Uterus (tissue), 4 donors: ENCODE results near the gene EDNRB. TPM values are rescaled to one million over a fixed set of nuclear protein-coding genes. Genes with fewer than 3 reads are reported as not detected.

Source experiments
- DNase-seq, 2 donors: peaks; one replicate each; pipeline ENCODE4 v3.0.0-alpha.2; 2019 to 2020
- H3K27ac ChIP-seq, 2 donors: fragments of 200-600 bp; sonication (generic); 1 replicate in 1 of 2; 2 replicates in 1 of 2; pipeline ENCODE4 v1.5.1; 2016 to 2018
- H3K27me3 ChIP-seq, 2 donors: fragments of 200-600 bp; sonication (generic); one replicate each; pipeline ENCODE4 v1.5.1; 2018 to 2019; ENCODE audit warnings: control low read depth in 1 of 2
- H3K36me3 ChIP-seq, 2 donors: fragments of 200-600 bp; sonication (generic); one replicate each; pipeline ENCODE4 v1.5.1; 2019; ENCODE audit warnings: control low read depth in 1 of 2
- H3K4me1 ChIP-seq, 2 donors: fragments of 200-600 bp; sonication (generic); one replicate each; pipeline ENCODE4 v1.5.1; 2018 to 2019; ENCODE audit warnings: control low read depth in 1 of 2
- H3K4me3 ChIP-seq, 2 donors: fragments of 200-600 bp; sonication (generic); 1 replicate in 1 of 2; 2 replicates in 1 of 2; pipeline ENCODE4 v1.5.1; 2018 to 2019; ENCODE audit warnings: mild to moderate bottlenecking in 1 of 2
- H3K9me3 ChIP-seq, 2 donors: fragments of 200-600 bp; sonication (generic); one replicate each; pipeline ENCODE4 v1.5.1; 2019; ENCODE audit warnings: control low read depth in 1 of 2
- POLR2A ChIP-seq, 2 donors: fragments of 450-650 bp; IDR thresholded peaks; one replicate each; pipeline ENCODE4 v1.6.1; 2016; ENCODE audit warnings: antibody characterized with exemption in 2 of 2, mild to moderate bottlenecking in 1 of 2, moderate library complexity in 1 of 2
- intact Hi-C: fragments of 100-400 bp; cut with DNase I; formaldehyde crosslinking; loops from one replicate; pipeline ENCODE4 v1.15.1; 2023; ENCODE audit warnings: low total_unique reads
- total RNA-seq, 4 donors: library from RNA; depleted of rRNA in 3 of 4; stranded (reverse); fragments of >200 nt in 3 of 4; gene quantifications; one replicate each; pipeline versions ENCODE4 v1.1.0 to v1.2.4, GENCODE V29; 2014 to 2023
- TF ChIP-seq, protein P1 (sequence below), 4 experiments: fragments of 200-600 bp in 2 of 4; fragments of 450-650 bp in 2 of 4; sonication (generic) in 2 of 4; IDR thresholded peaks; one replicate each; pipeline ENCODE4 v1.5.1; 2016 to 2019; ENCODE audit warnings: antibody characterized with exemption in 4 of 4, mild to moderate bottlenecking in 2 of 4, moderate library complexity in 1 of 4
- donor health status: DM: yes; HTN: yes; CAD: no.

The EDNRB gene
- total RNA-seq, 4 donors from 2014 or later: 14.9 to 63.5 (median 37.8) TPM

DNA sequence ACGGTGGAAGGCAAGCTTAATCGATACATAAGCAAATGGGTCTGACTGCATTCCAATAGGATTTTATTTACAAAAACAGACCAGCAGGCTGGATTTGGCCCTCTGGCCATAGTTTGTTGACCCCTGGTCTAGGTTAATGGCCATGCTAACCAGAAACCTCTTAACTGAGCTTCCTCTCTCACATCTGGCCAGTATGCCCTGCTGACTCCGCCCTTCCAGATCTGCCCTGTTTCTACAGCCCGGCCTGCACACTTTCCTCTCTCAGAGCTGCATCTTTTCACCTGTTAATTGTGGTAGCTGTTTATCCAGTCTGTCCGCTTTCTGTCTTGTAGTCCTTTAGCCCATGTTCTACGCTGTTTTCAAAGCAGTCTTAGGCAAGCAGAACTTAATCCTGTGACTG lies 25.6 kb downstream of the EDNRB start:
- no peaks in the 10 kb centered on the region for H3K9me3 ChIP-seq
- no peak overlapping the region for H3K27ac ChIP-seq
- H3K27me3 ChIP-seq: no peaks in the 10 kb centered on the region
- DNase-seq: no peak
- no peaks in the 10 kb centered on the region for H3K36me3 ChIP-seq
- no peak overlapping the region for H3K4me3 ChIP-seq
- no peaks in the 10 kb centered on the region for H3K4me1 ChIP-seq
- intact Hi-C loops: no loop called here
- no peak for TF ChIP-seq POLR2A (IDR thresholded peaks at IDR 0.05)
- TF ChIP-seq, protein P1, sequence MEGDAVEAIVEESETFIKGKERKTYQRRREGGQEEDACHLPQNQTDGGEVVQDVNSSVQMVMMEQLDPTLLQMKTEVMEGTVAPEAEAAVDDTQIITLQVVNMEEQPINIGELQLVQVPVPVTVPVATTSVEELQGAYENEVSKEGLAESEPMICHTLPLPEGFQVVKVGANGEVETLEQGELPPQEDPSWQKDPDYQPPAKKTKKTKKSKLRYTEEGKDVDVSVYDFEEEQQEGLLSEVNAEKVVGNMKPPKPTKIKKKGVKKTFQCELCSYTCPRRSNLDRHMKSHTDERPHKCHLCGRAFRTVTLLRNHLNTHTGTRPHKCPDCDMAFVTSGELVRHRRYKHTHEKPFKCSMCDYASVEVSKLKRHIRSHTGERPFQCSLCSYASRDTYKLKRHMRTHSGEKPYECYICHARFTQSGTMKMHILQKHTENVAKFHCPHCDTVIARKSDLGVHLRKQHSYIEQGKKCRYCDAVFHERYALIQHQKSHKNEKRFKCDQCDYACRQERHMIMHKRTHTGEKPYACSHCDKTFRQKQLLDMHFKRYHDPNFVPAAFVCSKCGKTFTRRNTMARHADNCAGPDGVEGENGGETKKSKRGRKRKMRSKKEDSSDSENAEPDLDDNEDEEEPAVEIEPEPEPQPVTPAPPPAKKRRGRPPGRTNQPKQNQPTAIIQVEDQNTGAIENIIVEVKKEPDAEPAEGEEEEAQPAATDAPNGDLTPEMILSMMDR (IDR thresholded peaks at IDR 0.05): no peak

- Histone ChIP-seq H3K27ac (no peak overlapping the region), H3K4me1 (no peaks in the 10 kb centered on the region), H3K9me3 (no peaks in the 10 kb centered on the region), H3K4me3 (no peak overlapping the region), H3K27me3 (no peaks in the 10 kb centered on the region), H3K36me3 (no peaks in the 10 kb centered on the region)
- TF ChIP-seq, protein P1 (IDR thresholded peaks at IDR 0.05): no peak
- TF ChIP-seq POLR2A (IDR thresholded peaks at IDR 0.05): no peak
- intact Hi-C loops: no loop called here
- no peak for DNase-seq
Observed at GRCh38 chr13:77892491-77892890, 26.1 kb downstream of the EDNRB start.

GRCh38 chr13:77891486-77891885 lies 27.1 kb downstream of the EDNRB start:
- TF ChIP-seq POLR2A (IDR thresholded peaks at IDR 0.05): no peak
- TF ChIP-seq, protein P1 (IDR thresholded peaks at IDR 0.05): no peak
- no peak overlapping the region for H3K4me3 ChIP-seq
- H3K27me3 ChIP-seq: no peaks in the 10 kb centered on the region
- H3K9me3 ChIP-seq: no peaks in the 10 kb centered on the region
- H3K4me1 ChIP-seq: no peaks in the 10 kb centered on the region
- H3K36me3 ChIP-seq: no peaks in the 10 kb centered on the region
- no peak for DNase-seq
- intact Hi-C loops: no loop called here
- no peak overlapping the region for H3K27ac ChIP-seq

GRCh38 chr13:77891041-77891440 lies 27.6 kb downstream of the EDNRB start:
- no peak overlapping the region for H3K4me3 ChIP-seq
- no peaks in the 10 kb centered on the region for H3K9me3 ChIP-seq
- DNase-seq: no peak
- TF ChIP-seq POLR2A (IDR thresholded peaks at IDR 0.05): no peak
- TF ChIP-seq, protein P1 (IDR thresholded peaks at IDR 0.05): no peak
- H3K27me3 ChIP-seq: no peaks in the 10 kb centered on the region
- no peak overlapping the region for H3K27ac ChIP-seq
- intact Hi-C loops: no loop called here
- H3K36me3 ChIP-seq: no peaks in the 10 kb centered on the region
- H3K4me1 ChIP-seq: no peaks in the 10 kb centered on the region

DNA sequence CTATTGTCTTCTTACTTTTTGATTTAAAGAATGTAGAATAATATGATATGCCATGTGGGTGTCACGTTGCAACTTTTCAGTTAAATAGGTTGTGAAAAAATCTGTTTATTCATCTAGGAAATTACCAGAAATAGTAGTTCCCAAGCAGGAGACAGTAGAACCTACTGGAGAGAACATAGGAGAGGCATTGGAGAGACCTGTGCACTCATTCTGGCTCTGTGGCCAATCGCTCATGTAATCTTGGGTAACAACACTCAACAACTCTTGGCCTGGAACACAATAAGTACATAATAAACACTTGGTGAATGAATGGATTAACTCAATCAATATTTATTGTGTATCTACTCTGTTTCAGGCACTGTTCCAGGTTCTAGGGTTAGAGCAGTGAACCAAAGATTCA lies 35.3 kb downstream of the EDNRB start:
- Histone ChIP-seq H3K27ac (no peak overlapping the region), H3K27me3 (no peaks in the 10 kb centered on the region), H3K36me3 (no peaks in the 10 kb centered on the region), H3K4me1 (no peaks in the 10 kb centered on the region), H3K9me3 (no peaks in the 10 kb centered on the region), H3K4me3 (no peak overlapping the region)
- no peak for DNase-seq
- intact Hi-C loops: no loop called here
- TF ChIP-seq, protein P1 (IDR thresholded peaks at IDR 0.05): no peak
- no peak for TF ChIP-seq POLR2A (IDR thresholded peaks at IDR 0.05)
